Measurements from ENCODE around the gene IDH3G. TPM values are rescaled to one million over a fixed set of nuclear protein-coding genes. Genes with fewer than 3 reads are reported as not detected.
"Not testable (repeated sequence)": the region's sequence is repeated elsewhere in the genome, so short reads cannot be mapped to it uniquely, and the experiment has no call there.

IDH3G gene
- total RNA-seq, 2 donors from 2014 or later: 34.0 to 41.0 TPM

GRCh38 chrX:153742111-153742510 is 52.1 kb downstream of the IDH3G start:
- H3K4me3 Mint-ChIP-seq; ATAC-seq (replicated peaks in 1 of 2); H3K4me1 Mint-ChIP-seq (ENCODE audit: low read depth); H3K27ac Mint-ChIP-seq; H3K36me3 Mint-ChIP-seq (ENCODE audit: insufficient read depth in 2 of 2); DNase-seq; H3K9me3 Mint-ChIP-seq: not testable (repeated sequence)
- peaks cover 26% of the 10 kb centered on the region for H3K27me3 Mint-ChIP-seq (ENCODE audit: low read depth)

- DNase-seq (no peak), ATAC-seq (replicated peaks in 1 of 2) (no peak)
- Mint-ChIP-seq H3K4me3 (no peak overlapping the region), H3K27ac (no peak overlapping the region), H3K27me3 (ENCODE audit: low read depth) (peaks cover 20% of the 10 kb centered on the region), H3K9me3 (no peaks in the 10 kb centered on the region), H3K36me3 (ENCODE audit: insufficient read depth in 2 of 2) (no peaks in the 10 kb centered on the region), H3K4me1 (ENCODE audit: low read depth) (peaks cover 8% of the 10 kb centered on the region)
Observed at GRCh38 chrX:153741446-153741845, 52.7 kb downstream of the IDH3G start.

GRCh38 chrX:153740631-153741222 is 53.4 kb downstream of the IDH3G start:
- no peaks in the 10 kb centered on the region for H3K9me3 Mint-ChIP-seq
- peaks cover 12% of the 10 kb centered on the region for H3K27me3 Mint-ChIP-seq (ENCODE audit: low read depth)
- ATAC-seq (replicated peaks in 1 of 2): no peak
- no peaks in the 10 kb centered on the region for H3K36me3 Mint-ChIP-seq (ENCODE audit: insufficient read depth in 2 of 2)
- no peak overlapping the region for H3K27ac Mint-ChIP-seq
- no peak for DNase-seq
- no peak overlapping the region for H3K4me3 Mint-ChIP-seq
- H3K4me1 Mint-ChIP-seq (ENCODE audit: low read depth): peaks cover 9% of the 10 kb centered on the region

- Mint-ChIP-seq H3K27ac (peak overlapping the region; percentile 73), H3K4me3 (peak overlapping the region in 1 of 2 donors; percentile 55), H3K36me3 (ENCODE audit: insufficient read depth in 2 of 2) (no peaks in the 10 kb centered on the region), H3K9me3 (peaks cover 0 to 1% of the 10 kb centered on the region in 2 donors), H3K27me3 (ENCODE audit: low read depth) (peaks cover 4% of the 10 kb centered on the region), H3K4me1 (ENCODE audit: low read depth) (peaks cover 17% of the 10 kb centered on the region)
- ATAC-seq (replicated peaks in 1 of 2) (peak; percentile 59 to 85), DNase-seq (peak in 1 of 2 donors; percentile 8)
Observed at GRCh38 chrX:153739754-153740486, 54.3 kb downstream of the IDH3G start.

- Mint-ChIP-seq H3K4me1 (ENCODE audit: low read depth) (peaks cover 17% of the 10 kb centered on the region), H3K27ac (no peak overlapping the region), H3K27me3 (ENCODE audit: low read depth) (no peaks in the 10 kb centered on the region), H3K36me3 (ENCODE audit: insufficient read depth in 2 of 2) (peaks cover 0 to 1% of the 10 kb centered on the region in 2 donors), H3K9me3 (peaks cover 2 to 3% of the 10 kb centered on the region in 2 donors), H3K4me3 (no peak overlapping the region)
- ATAC-seq (replicated peaks in 1 of 2) (no peak), DNase-seq (no peak)
Observed at GRCh38 chrX:153738056-153738605, 56.0 kb downstream of the IDH3G start.

GRCh38 chrX:153736871-153737441 is 57.2 kb downstream of the IDH3G start:
- Mint-ChIP-seq H3K4me3 (no peak overlapping the region), H3K27ac (no peak overlapping the region), H3K4me1 (ENCODE audit: low read depth) (peaks cover 17% of the 10 kb centered on the region), H3K9me3 (peaks cover 2 to 3% of the 10 kb centered on the region in 2 donors), H3K27me3 (ENCODE audit: low read depth) (no peaks in the 10 kb centered on the region), H3K36me3 (ENCODE audit: insufficient read depth in 2 of 2) (peaks cover 0 to 3% of the 10 kb centered on the region in 2 donors)
- ATAC-seq (replicated peaks in 1 of 2) (no peak), DNase-seq (no peak)

- DNase-seq (no peak), ATAC-seq (replicated peaks in 1 of 2) (no peak)
- Mint-ChIP-seq H3K36me3 (ENCODE audit: insufficient read depth in 2 of 2) (peaks cover 4 to 5% of the 10 kb centered on the region in 2 donors), H3K27me3 (ENCODE audit: low read depth) (peaks cover 6% of the 10 kb centered on the region), H3K27ac (no peak overlapping the region), H3K4me3 (no peak overlapping the region), H3K9me3 (peaks cover 2 to 8% of the 10 kb centered on the region in 2 donors), H3K4me1 (ENCODE audit: low read depth) (peaks cover 24% of the 10 kb centered on the region)
Observed at GRCh38 chrX:153736071-153736820, 57.9 kb downstream of the IDH3G start.

Other genes starting within 250 kb of the IDH3G start
- 10 to 100 TPM; 16.8 to 20.3 TPM for gene CCNQ, start 195.2 kb downstream of the IDH3G start, total RNA-seq
- gene DUSP9, start 147.2 kb downstream of the IDH3G start, total RNA-seq: not detected
- 1 to 10 TPM in 1 of 2 donors, under 1 TPM in 1; 0.50 to 1.2 TPM for gene PNCK, start 120.6 kb downstream of the IDH3G start, total RNA-seq
- gene SLC6A8, start 106.4 kb downstream of the IDH3G start, total RNA-seq: 1 to 10 TPM; 1.8 to 2.2 TPM
- 10 to 100 TPM; 91.5 to 94.1 TPM for gene BCAP31, start 70.0 kb downstream of the IDH3G start, total RNA-seq
- gene ABCD1, start 69.5 kb downstream of the IDH3G start, total RNA-seq: 1 to 10 TPM; 8.0 to 8.3 TPM
- 1 to 10 TPM in 1 of 2 donors, under 1 TPM in 1; 0.77 to 1.7 TPM for gene PLXNB3, start 30.1 kb downstream of the IDH3G start, total RNA-seq
- not detected for gene SRPK3, start 13.3 kb downstream of the IDH3G start, total RNA-seq
- gene SSR4, start 293 bp upstream of the IDH3G start, total RNA-seq: 100 to 1,000 TPM; 150 to 192 TPM
- gene PDZD4, start 36.2 kb upstream of the IDH3G start, total RNA-seq: 1 to 10 TPM in 1 of 2 donors, under 1 TPM in 1; 0.82 to 5.0 TPM
- 1 to 10 TPM; 1.8 to 2.1 TPM for gene L1CAM, start 91.8 kb upstream of the IDH3G start, total RNA-seq
- gene AVPR2, start 110.3 kb upstream of the IDH3G start, total RNA-seq: not detected
- gene ARHGAP4, start 131.9 kb upstream of the IDH3G start, total RNA-seq: 100 to 1,000 TPM; 147 to 158 TPM
- 10 to 100 TPM; 76.7 to 94.1 TPM for gene NAA10, start 140.7 kb upstream of the IDH3G start, total RNA-seq
- gene RENBP, start 150.3 kb upstream of the IDH3G start, total RNA-seq: 10 to 100 TPM; 11.6 to 13.9 TPM
- gene HCFC1, start 177.4 kb upstream of the IDH3G start, total RNA-seq: 10 to 100 TPM; 59.3 to 65.8 TPM
- gene TMEM187, start 178.4 kb upstream of the IDH3G start, total RNA-seq: 1 to 10 TPM; 9.1 to 9.8 TPM
- 100 to 1,000 TPM; 131 to 150 TPM for gene IRAK1, start 225.5 kb upstream of the IDH3G start, total RNA-seq

Data from activated T-cell treated with anti-CD3 and anti-CD28 coated beads, Interleukin-2, amount 50 U/mL, for 72 hours (primary cell).